Activated naive CD4-positive, alpha-beta T cell treated with anti-CD3 and anti-CD28 coated beads, Interleukin-2, amount 50 U/mL, for 72 hours (primary cell): ENCODE measurements around the gene L2HGDH. TPM values are rescaled to one million over a fixed set of nuclear protein-coding genes. Genes with fewer than 3 reads are reported as not detected.

Experiments used
- ATAC-seq, 2 donors: fragments of 150-1000 bp; cut with Tn5 transposase; 2 replicates each; pipeline ENCODE4 v1.10.0; 2021; ENCODE audit warnings: mild to moderate bottlenecking in 2 of 2, moderate library complexity in 2 of 2
- DNase-seq, 2 donors: peaks; one replicate each; pipeline ENCODE4 v3.0.0; 2021 to 2022; ENCODE audit warnings: low spot score in 2 of 2
- H3K27ac Mint-ChIP-seq, 2 donors: one replicate each; pipeline ENCODE4 v1.8.0; 2022; ENCODE audit warnings: mild to moderate bottlenecking in 2 of 2, mixed read lengths in 2 of 2
- H3K36me3 Mint-ChIP-seq, 2 donors: one replicate each; pipeline ENCODE4 v1.8.0; 2022; ENCODE audit warnings: mixed read lengths in 2 of 2
- H3K9me3 Mint-ChIP-seq, 2 donors: one replicate each; pipeline ENCODE4 v1.8.0; 2022; ENCODE audit warnings: mixed read lengths in 2 of 2
- total RNA-seq, 2 donors: library from RNA; stranded (reverse); gene quantifications; one replicate each; pipeline ENCODE4 v1.2.3, GENCODE V29; 2022

The L2HGDH gene
- total RNA-seq, 2 donors from 2014 or later = 17.3 to 20.7 TPM

GRCh38 chr14:50260511-50260910, 51.5 kb downstream of the L2HGDH start:
- no peak for DNase-seq
- ATAC-seq = no peak
- no peaks in the 10 kb centered on the region for H3K9me3 Mint-ChIP-seq
- H3K36me3 Mint-ChIP-seq = no peaks in the 10 kb centered on the region
- H3K27ac Mint-ChIP-seq = no peak overlapping the region

GRCh38 chr14:50260072-50260471, 52.0 kb downstream of the L2HGDH start:
- Mint-ChIP-seq H3K9me3 (no peaks in the 10 kb centered on the region), H3K27ac (no peak overlapping the region), H3K36me3 (no peaks in the 10 kb centered on the region)
- no peak for DNase-seq
- no peak for ATAC-seq

GRCh38 chr14:50257732-50258131, 54.3 kb downstream of the L2HGDH start:
- ATAC-seq (no peak), DNase-seq (no peak)
- Mint-ChIP-seq H3K36me3 (peaks cover 9 to 11% of the 10 kb centered on the region in 2 donors), H3K27ac (no peak overlapping the region), H3K9me3 (peaks cover 0 to 3% of the 10 kb centered on the region in 2 donors)

- DNase-seq (no peak), ATAC-seq (no peak)
- Mint-ChIP-seq H3K36me3 (peaks cover 10 to 17% of the 10 kb centered on the region in 2 donors), H3K27ac (no peak overlapping the region), H3K9me3 (peaks cover 0 to 3% of the 10 kb centered on the region in 2 donors)
These were observed 57.8 kb downstream of the L2HGDH start for GRCh38 chr14:50254248-50254647.

DNA sequence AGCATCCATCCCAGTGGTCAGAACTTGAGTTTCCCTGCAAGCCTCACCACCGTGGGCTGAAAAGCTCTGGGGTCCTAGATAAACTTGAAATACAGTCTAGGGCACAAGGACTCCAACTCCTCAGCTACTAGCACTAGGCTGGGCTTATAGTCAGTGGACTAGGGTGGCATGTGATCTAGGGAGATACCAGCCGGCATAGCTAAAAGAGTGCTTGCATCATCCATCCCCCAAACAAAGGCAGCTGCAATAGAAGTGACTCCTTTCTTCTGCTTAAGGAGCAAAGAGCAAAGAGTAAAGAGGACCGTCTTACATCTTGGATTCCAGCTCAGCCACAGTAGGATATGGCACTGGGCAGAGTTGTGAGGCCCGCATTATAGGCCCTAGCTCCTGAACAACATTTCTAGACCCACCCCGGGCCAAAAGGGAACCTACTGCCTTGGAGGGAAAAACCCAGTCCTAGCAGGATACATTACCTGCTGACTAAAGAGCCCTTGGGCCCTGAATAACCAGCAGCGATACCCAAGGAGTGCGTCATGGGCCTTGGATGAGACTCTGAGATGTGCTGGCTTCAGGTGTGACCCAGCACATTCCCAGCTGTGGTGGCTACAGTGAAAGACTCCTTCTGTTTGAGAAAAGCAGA, 62.8 kb downstream of the L2HGDH start:
- Mint-ChIP-seq H3K27ac (peak overlapping the region in 1 of 2 donors; percentile 39), H3K36me3 (peaks cover 10 to 17% of the 10 kb centered on the region in 2 donors), H3K9me3 (peaks cover 0 to 3% of the 10 kb centered on the region in 2 donors)
- DNase-seq (no peak), ATAC-seq (no peak)

- H3K36me3 Mint-ChIP-seq = peaks cover 0 to 1% of the 10 kb centered on the region in 2 donors
- H3K27ac Mint-ChIP-seq = no peak overlapping the region
- DNase-seq = no peak
These were observed 64.8 kb downstream of the L2HGDH start for GRCh38 chr14:50247245-50247644.

DNA sequence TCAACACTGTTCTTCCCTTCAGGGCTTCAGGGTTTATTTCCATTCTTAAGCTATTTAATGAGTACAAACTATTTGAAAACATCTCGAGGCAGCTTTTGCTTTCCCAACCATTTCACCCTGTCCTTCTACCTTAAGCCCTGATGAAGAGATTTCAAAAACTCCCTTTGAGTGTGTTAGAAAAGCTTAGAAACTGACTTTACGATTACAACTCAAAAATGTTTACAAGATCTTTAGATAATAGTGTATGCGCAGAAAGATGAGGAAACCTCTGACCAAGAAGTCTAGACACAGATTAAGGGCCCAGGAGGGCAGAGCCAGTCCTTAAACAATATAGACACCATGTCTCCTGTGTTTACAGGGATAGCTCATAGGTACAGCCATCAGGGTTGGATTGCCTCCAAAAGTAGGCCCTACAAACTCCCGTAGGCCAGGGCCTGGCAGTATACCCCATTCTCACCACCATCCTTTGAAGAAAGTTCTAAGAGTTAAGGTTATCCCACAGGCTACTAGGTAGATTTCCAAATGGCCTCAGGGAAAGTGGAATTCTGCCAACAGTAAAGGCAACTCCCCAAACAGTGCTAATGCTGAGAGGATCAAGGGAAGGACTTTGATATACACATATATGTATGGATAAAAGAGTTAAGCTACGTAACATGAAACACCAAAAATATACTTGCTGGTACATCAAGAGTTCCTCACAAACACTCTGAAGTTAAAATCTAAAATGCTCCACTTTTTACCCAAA, 69.3 kb downstream of the L2HGDH start:
- ATAC-seq (no peak), DNase-seq (no peak)
- Mint-ChIP-seq H3K9me3 (no peaks in the 10 kb centered on the region), H3K27ac (no peak overlapping the region), H3K36me3 (no peaks in the 10 kb centered on the region)

More at GRCh38 chr14:50247245-50247644, 64.8 kb downstream of the L2HGDH start:
- ATAC-seq = no peak
- no peaks in the 10 kb centered on the region for H3K9me3 Mint-ChIP-seq

DNA sequence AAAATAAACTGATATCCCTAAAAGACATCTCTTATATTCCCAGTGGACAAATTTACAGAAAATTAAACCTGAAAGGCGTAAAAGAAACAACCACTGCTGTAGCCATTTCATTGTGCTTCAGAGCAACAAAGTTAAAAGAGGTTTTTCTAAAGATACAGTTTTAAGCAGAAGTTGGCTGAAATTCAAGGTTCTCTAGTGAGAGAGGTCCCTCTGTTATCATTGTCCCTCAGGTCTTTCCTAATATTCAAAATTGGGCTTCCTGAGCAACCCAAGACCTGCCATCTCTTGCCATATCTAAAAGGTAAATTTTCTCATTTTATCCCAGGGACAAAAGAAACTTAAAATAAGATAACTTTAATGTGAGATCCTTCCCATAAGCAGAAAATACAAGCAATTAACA, 69.9 kb downstream of the L2HGDH start:
- ATAC-seq = no peak
- Mint-ChIP-seq H3K36me3 (no peaks in the 10 kb centered on the region), H3K27ac (no peak overlapping the region), H3K9me3 (no peaks in the 10 kb centered on the region)
- no peak for DNase-seq

DNA sequence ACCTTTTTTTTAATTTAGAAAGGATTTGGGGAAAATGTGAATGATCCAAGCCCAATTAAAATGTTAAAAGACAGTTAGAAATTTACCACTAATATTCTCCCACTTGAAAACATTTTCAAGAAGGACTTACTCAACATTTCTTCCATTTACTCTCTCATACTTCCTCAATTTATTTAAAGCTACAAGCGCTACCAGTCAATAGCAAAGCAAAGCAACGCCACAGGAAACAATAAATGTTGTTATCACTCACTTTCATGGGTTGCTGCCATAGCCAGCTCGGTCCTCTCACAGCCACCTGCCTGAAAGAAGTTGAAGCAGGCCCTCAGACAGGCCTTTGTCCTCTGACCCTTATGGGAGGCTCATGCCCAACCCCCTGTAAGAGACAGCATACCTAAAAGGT, 74.6 kb downstream of the L2HGDH start:
- no peak for ATAC-seq
- peaks cover 0 to 4% of the 10 kb centered on the region in 2 donors for H3K9me3 Mint-ChIP-seq
- no peak for DNase-seq
- peaks cover 0 to 16% of the 10 kb centered on the region in 2 donors for H3K36me3 Mint-ChIP-seq
- no peak overlapping the region for H3K27ac Mint-ChIP-seq

DNA sequence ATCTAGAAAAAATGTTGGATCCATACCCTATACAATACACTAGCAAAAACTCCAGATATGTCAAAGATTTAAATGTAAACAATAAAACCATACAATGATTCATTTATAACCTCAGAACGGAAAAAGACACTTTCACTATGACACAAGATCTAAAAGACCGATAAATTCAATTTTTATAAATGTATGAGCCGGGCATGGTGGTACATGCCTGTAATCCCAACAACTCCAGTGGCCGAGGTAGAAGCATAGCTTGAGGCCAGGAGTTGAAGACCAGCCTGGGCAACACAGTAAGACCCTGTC, 78.1 kb downstream of the L2HGDH start:
- H3K36me3 Mint-ChIP-seq = peaks cover 7 to 17% of the 10 kb centered on the region in 2 donors
- DNase-seq (no peak), ATAC-seq (peak; percentile 7 to 26)
- H3K9me3 Mint-ChIP-seq = peaks cover 0 to 4% of the 10 kb centered on the region in 2 donors
- H3K27ac Mint-ChIP-seq = peak overlapping the region; percentile 90 to 95

GRCh38 chr14:50233166-50233950, 78.7 kb downstream of the L2HGDH start:
- ATAC-seq = no peak
- no peak for DNase-seq
- H3K36me3 Mint-ChIP-seq = peaks cover 7 to 23% of the 10 kb centered on the region in 2 donors
- peaks cover 0 to 4% of the 10 kb centered on the region in 2 donors for H3K9me3 Mint-ChIP-seq
- peak overlapping the region; percentile 90 to 95 for H3K27ac Mint-ChIP-seq

GRCh38 chr14:50232276-50232642, 79.8 kb downstream of the L2HGDH start:
- H3K36me3 Mint-ChIP-seq = peaks cover 7 to 24% of the 10 kb centered on the region in 2 donors
- H3K9me3 Mint-ChIP-seq = peaks cover 0 to 4% of the 10 kb centered on the region in 2 donors
- H3K27ac Mint-ChIP-seq = peak overlapping the region; percentile 72 to 95
- DNase-seq = no peak
- peak in 1 of 2 donors; percentile 0 for ATAC-seq

GRCh38 chr14:50231475-50232275, 80.4 kb downstream of the L2HGDH start, which contains the start of gene SOS2:
Gene SOS2, minus strand, starts transcription at chr14:50231578. Its CDS starts 295 bp downstream, at chr14:50231283.
- Mint-ChIP-seq H3K36me3 (peaks cover 7 to 24% of the 10 kb centered on the region in 2 donors), H3K9me3 (peaks cover 0 to 4% of the 10 kb centered on the region in 2 donors), H3K27ac (peak within 1 kb of the TSS; percentile 95)
- peak; percentile 80 to 87 for ATAC-seq
- peak; percentile 78 to 82 for DNase-seq

GRCh38 chr14:50230701-50231474, 81.1 kb downstream of the L2HGDH start:
- peak; percentile 53 to 65 for DNase-seq
- H3K36me3 Mint-ChIP-seq = peaks cover 7 to 23% of the 10 kb centered on the region in 2 donors
- H3K9me3 Mint-ChIP-seq = peaks cover 0 to 4% of the 10 kb centered on the region in 2 donors
- peak; percentile 48 to 61 for ATAC-seq
- H3K27ac Mint-ChIP-seq = peak overlapping the region; percentile 95

- no peak for DNase-seq
- H3K36me3 Mint-ChIP-seq = peaks cover 7 to 17% of the 10 kb centered on the region in 2 donors
- ATAC-seq = no peak
- H3K9me3 Mint-ChIP-seq = peaks cover 0 to 4% of the 10 kb centered on the region in 2 donors
- H3K27ac Mint-ChIP-seq = peak overlapping the region; percentile 95
These were observed 81.7 kb downstream of the L2HGDH start for GRCh38 chr14:50230401-50230700.

- ATAC-seq (no peak), DNase-seq (no peak)
These were observed 82.3 kb downstream of the L2HGDH start for GRCh38 chr14:50229681-50230080.

More at GRCh38 chr14:50229681-50230080, 82.3 kb downstream of the L2HGDH start:
- peaks cover 0 to under 1% of the 10 kb centered on the region in 2 donors for H3K9me3 Mint-ChIP-seq
- H3K27ac Mint-ChIP-seq = peak overlapping the region in 1 of 2 donors; percentile 95
- peaks cover 7 to 11% of the 10 kb centered on the region in 2 donors for H3K36me3 Mint-ChIP-seq
